ENCODE data around the gene SUN2. TPM values are rescaled to one million over a fixed set of nuclear protein-coding genes. Genes with fewer than 3 reads are reported as not detected.

The SUN2 gene
- total and polyA plus RNA-seq, 9 donors = 21.2 to 311 (median 181) TPM

GRCh38 chr22:38700789-38701628 lies 54.8 kb downstream of the SUN2 start, which contains the start of gene JOSD1:
TSS of gene JOSD1 (minus strand) at chr22:38700943. CDS start at chr22:38699987, 956 bp downstream.
- intact Hi-C loops (cut with DNase I) = no loop called here
- Histone ChIP-seq H3K9me3 (no peaks in the 10 kb centered on the region), H3K27me3 (no peaks in the 10 kb centered on the region), H3K36me3 (no peaks in the 10 kb centered on the region), H3K27ac (peak within 1 kb of the TSS; percentile 92 to 95), H3K4me1 (ENCODE audit: insufficient read depth) (peaks cover 14% of the 10 kb centered on the region), H3K4me3 (peak within 1 kb of the TSS; percentile 97)
- DNase-seq = peak; percentile 95 to 99 (median 98)
- TF ChIP-seq POLR2A (IDR thresholded peaks at IDR 0.05) (peak; percentile 100), CTCF (IDR thresholded peaks at IDR 0.05) (peak in 2 of 3 donors; percentile 35 to 49), EP300 (IDR thresholded peaks at IDR 0.05) (peak; percentile 70)
- 0 to 1% (median 1%) methylated on average over 36 to 94 of the region's 94 CpGs for WGBS, 3 donors

GRCh38 chr22:38700270-38700788 lies 55.5 kb downstream of the SUN2 start:
- H3K4me1 ChIP-seq (ENCODE audit: insufficient read depth) = peaks cover 14% of the 10 kb centered on the region
- 0 to 1% (median 0%) methylated on average over 50 to 57 of the region's 57 CpGs for WGBS, 3 donors

GRCh38 chr22:38699784-38700183 lies 56.0 kb downstream of the SUN2 start:
- TF ChIP-seq POLR2A (IDR thresholded peaks at IDR 0.05) (no peak), EP300 (IDR thresholded peaks at IDR 0.05) (no peak), CTCF (IDR thresholded peaks at IDR 0.05) (no peak)
- Histone ChIP-seq H3K4me3 (peak overlapping the region; percentile 97), H3K4me1 (ENCODE audit: insufficient read depth) (peaks cover 14% of the 10 kb centered on the region), H3K9me3 (no peaks in the 10 kb centered on the region), H3K27me3 (no peaks in the 10 kb centered on the region), H3K27ac (peak overlapping the region; percentile 92 to 95), H3K36me3 (no peaks in the 10 kb centered on the region)
- DNase-seq = peak in 1 of 5 donors; percentile 46
- WGBS, 3 donors = 8 to 10% (median 10%) methylated on average over 6 of the region's 6 CpGs
- intact Hi-C loops (cut with DNase I) = loop anchor here in 1 of 4 donors (5.0 kb wide), 1 partner anchor 132 kb away; no protein-coding TSS in a partner anchor

More at GRCh38 chr22:38700270-38700788, 55.5 kb downstream of the SUN2 start:
- Histone ChIP-seq H3K36me3 (no peaks in the 10 kb centered on the region), H3K4me3 (peak overlapping the region; percentile 97), H3K27ac (peak overlapping the region; percentile 92 to 95), H3K9me3 (no peaks in the 10 kb centered on the region), H3K27me3 (no peaks in the 10 kb centered on the region)
- DNase-seq = peak in 4 of 5 donors; percentile 69 to 85 (median 77)
- TF ChIP-seq CTCF (IDR thresholded peaks at IDR 0.05) (no peak), POLR2A (IDR thresholded peaks at IDR 0.05) (no peak), EP300 (IDR thresholded peaks at IDR 0.05) (no peak)
- intact Hi-C loops (cut with DNase I) = no loop called here

- intact Hi-C loops (cut with DNase I) = loop anchor here in 1 of 4 donors (5.0 kb wide), 1 partner anchor 132 kb away; no protein-coding TSS in a partner anchor
- Histone ChIP-seq H3K4me3 (peak overlapping the region; percentile 97), H3K36me3 (no peaks in the 10 kb centered on the region), H3K27ac (peak overlapping the region; percentile 92 to 95), H3K4me1 (ENCODE audit: insufficient read depth) (peaks cover 14% of the 10 kb centered on the region), H3K27me3 (no peaks in the 10 kb centered on the region), H3K9me3 (no peaks in the 10 kb centered on the region)
- DNase-seq = no peak
- WGBS, 3 donors = 39 to 44% (median 41%) methylated on average over 5 of the region's 5 CpGs
- no peak for TF ChIP-seq EP300 (IDR thresholded peaks at IDR 0.05)
- no peak for TF ChIP-seq CTCF (IDR thresholded peaks at IDR 0.05)
These were observed 56.7 kb downstream of the SUN2 start for GRCh38 chr22:38699143-38699542.
